Activated B cell treated with CpG ODN at 0.5 μM for 24 hours (primary cell): ENCODE results near the gene SMIM43. TPM values are rescaled to one million over a fixed set of nuclear protein-coding genes. Genes with fewer than 3 reads are reported as not detected.

Experiments used
- ATAC-seq: fragments of 200-7000 bp; cut with Tn5 transposase; one replicate; pipeline ENCODE4 v1.10.0; 2021; ENCODE audit warnings: low read depth, mild to moderate bottlenecking, moderate library complexity
- CTCF ChIA-PET: fragments of 350-600 bp; sonication (Branson Sonifier 250); formaldehyde crosslinking; loops from one replicate; lab custom pipeline; 2021; ENCODE audit warnings: antibody characterized with exemption; lab: Charles Lee
- POLR2A ChIA-PET: fragments of 350-600 bp; sonication (Branson Sonifier 250); formaldehyde crosslinking; loops from one replicate; lab custom pipeline; 2021; ENCODE audit warnings: antibody characterized with exemption; lab: Charles Lee
- DNase-seq: peaks from one replicate; pipeline ENCODE4 v3.0.0; 2022
- H3K27ac Mint-ChIP-seq: one replicate; pipeline ENCODE4 v1.8.0; 2020; ENCODE audit warnings: mixed read lengths
- H3K27me3 Mint-ChIP-seq: one replicate; pipeline ENCODE4 v1.8.0; 2021; ENCODE audit warnings: mixed read lengths
- H3K36me3 Mint-ChIP-seq: one replicate; pipeline ENCODE4 v1.8.0; 2021; ENCODE audit warnings: low read depth, mixed read lengths
- H3K4me1 Mint-ChIP-seq: one replicate; pipeline ENCODE4 v1.8.0; 2021; ENCODE audit warnings: mixed read lengths
- H3K4me3 Mint-ChIP-seq: one replicate; pipeline ENCODE4 v1.8.0; 2020; ENCODE audit warnings: mild to moderate bottlenecking, mixed read lengths
- H3K9me3 Mint-ChIP-seq: one replicate; pipeline ENCODE4 v1.8.0; 2020; ENCODE audit warnings: mixed read lengths
- CTCF ChIP-seq: fragments of 200-600 bp; IDR thresholded peaks from one replicate; pipeline ENCODE4 v1.8.0; 2022; ENCODE audit warnings: antibody characterized with exemption, mild to moderate bottlenecking
- intact Hi-C: fragments of 100-400 bp; cut with micrococcal nuclease; formaldehyde crosslinking; loops from one replicate; pipeline ENCODE4 v1.15.1; 2024
- total RNA-seq: library from RNA; stranded (reverse); gene quantifications from 2 replicates; pipeline ENCODE4 v1.2.3, GENCODE V29; 2022

SMIM43 gene
- total RNA-seq, 1 donor from 2014 or later, result not detected

- Mint-ChIP-seq H3K4me1 (no peaks in the 10 kb centered on the region), H3K9me3 (no peaks in the 10 kb centered on the region), H3K27ac (no peak overlapping the region), H3K36me3 (no peaks in the 10 kb centered on the region), H3K27me3 (peaks cover 16% of the 10 kb centered on the region), H3K4me3 (no peak overlapping the region)
- DNase-seq (no peak), ATAC-seq (no peak)
- POLR2A ChIA-PET, result no interaction called here
- intact Hi-C loops, result loop anchor here (10.0 kb wide), 1 partner anchor 1647 kb away; no protein-coding TSS in a partner anchor
- CTCF ChIA-PET, result no interaction called here
- TF ChIP-seq CTCF, result no peak
Observed at GRCh38 chr4:121721700-121722099, 43.3 kb downstream of the SMIM43 start.

- no peak overlapping the region for H3K27ac Mint-ChIP-seq
- H3K36me3 Mint-ChIP-seq, result no peaks in the 10 kb centered on the region
- TF ChIP-seq CTCF, result no peak
- no peaks in the 10 kb centered on the region for H3K4me1 Mint-ChIP-seq
- intact Hi-C loops, result loop anchor here (10.0 kb wide), 1 partner anchor 1645 kb away; no protein-coding TSS in a partner anchor
- H3K9me3 Mint-ChIP-seq, result no peaks in the 10 kb centered on the region
- ATAC-seq, result no peak
- no peak for DNase-seq
- no peak overlapping the region for H3K4me3 Mint-ChIP-seq
- ChIA-PET CTCF (no interaction called here), POLR2A (no interaction called here)
- peaks cover 21% of the 10 kb centered on the region for H3K27me3 Mint-ChIP-seq
Observed at GRCh38 chr4:121720109-121720508, 44.9 kb downstream of the SMIM43 start.

DNA sequence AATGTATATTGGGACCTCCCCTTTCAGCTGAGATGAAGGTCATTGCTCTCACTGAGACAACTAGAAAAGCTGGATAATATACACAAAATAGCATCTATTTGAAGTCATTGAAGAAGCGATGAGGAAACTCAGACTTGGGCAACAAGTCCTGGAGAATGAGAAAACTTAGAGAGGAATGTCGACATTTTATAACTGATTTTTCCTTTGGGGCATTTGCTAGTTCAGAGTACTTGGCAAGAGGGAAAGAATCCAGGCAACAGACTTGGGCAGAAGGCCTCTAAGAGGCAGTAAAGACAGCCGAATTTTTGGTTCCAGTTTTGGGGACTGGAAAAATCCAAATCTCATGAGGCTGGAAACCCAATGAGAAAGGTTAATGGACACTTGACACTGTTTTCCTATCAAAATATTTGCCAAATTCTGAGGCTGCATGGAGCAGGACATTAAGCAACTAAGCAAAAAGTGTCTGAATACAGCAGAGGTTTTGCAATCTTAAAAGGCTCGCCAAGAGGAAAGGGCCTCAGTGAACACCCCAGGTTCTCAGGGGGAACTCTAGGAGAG lies 47.2 kb downstream of the SMIM43 start:
- H3K4me3 Mint-ChIP-seq, result no peak overlapping the region

DNA sequence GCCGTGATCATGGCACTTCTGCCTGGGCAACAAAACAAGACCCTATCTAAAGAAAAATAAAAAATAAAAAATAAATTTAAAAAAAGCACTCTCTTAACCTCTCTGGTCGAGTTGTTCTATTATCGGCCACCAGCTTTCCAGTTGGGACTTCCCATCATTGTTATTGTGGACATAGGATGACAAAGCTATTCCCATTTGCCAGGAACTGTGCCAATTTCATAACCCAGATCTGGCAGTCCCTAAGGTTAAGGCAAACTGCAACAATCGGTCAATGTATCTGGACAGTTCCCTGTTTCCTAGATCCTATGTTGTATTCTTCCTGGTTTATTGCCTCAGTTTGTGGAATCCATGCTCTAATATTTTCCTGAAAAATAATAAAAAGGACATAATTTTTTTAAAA lies 50.4 kb downstream of the SMIM43 start:
- H3K27me3 Mint-ChIP-seq, result peaks cover 45% of the 10 kb centered on the region
- intact Hi-C loops, result no loop called here
- no peak for ATAC-seq
- H3K27ac Mint-ChIP-seq, result no peak overlapping the region
- ChIA-PET POLR2A (interaction anchor here (0.8 kb wide), 1 partner anchor 17 kb away, joined by 3 read pairs; no protein-coding TSS in a partner anchor), CTCF (no interaction called here)
- H3K4me1 Mint-ChIP-seq, result peaks cover 6% of the 10 kb centered on the region
- DNase-seq, result no peak
- no peak for TF ChIP-seq CTCF
- no peak overlapping the region for H3K4me3 Mint-ChIP-seq
- no peaks in the 10 kb centered on the region for H3K36me3 Mint-ChIP-seq
- no peaks in the 10 kb centered on the region for H3K9me3 Mint-ChIP-seq

More for the DNA sequence above, 47.2 kb downstream of the SMIM43 start:
- Mint-ChIP-seq H3K36me3 (no peaks in the 10 kb centered on the region), H3K27ac (no peak overlapping the region), H3K4me1 (no peaks in the 10 kb centered on the region), H3K9me3 (no peaks in the 10 kb centered on the region), H3K27me3 (peaks cover 28% of the 10 kb centered on the region)
- ATAC-seq (no peak), DNase-seq (no peak)
- POLR2A ChIA-PET, result no interaction called here
- intact Hi-C loops, result no loop called here
- CTCF ChIA-PET, result no interaction called here
- TF ChIP-seq CTCF, result no peak

- CTCF ChIA-PET, result interaction anchor here (1.0 kb wide), 1 partner anchor 342 kb away, joined by 3 read pairs; no protein-coding TSS in a partner anchor
- DNase-seq (no peak), ATAC-seq (no peak)
- Mint-ChIP-seq H3K4me3 (no peak overlapping the region), H3K4me1 (peaks cover 6% of the 10 kb centered on the region), H3K27me3 (peaks cover 52% of the 10 kb centered on the region), H3K36me3 (no peaks in the 10 kb centered on the region), H3K27ac (no peak overlapping the region), H3K9me3 (no peaks in the 10 kb centered on the region)
- TF ChIP-seq CTCF, result no peak
- POLR2A ChIA-PET, result interaction anchor here (0.9 kb wide), 1 partner anchor 17 kb away, joined by 3 read pairs; no protein-coding TSS in a partner anchor
- intact Hi-C loops, result no loop called here
Observed at GRCh38 chr4:121712783-121713182, 52.2 kb downstream of the SMIM43 start.
